B cell (primary cell): Measurements from ENCODE around the gene SLC22A17. TPM values are rescaled to one million over a fixed set of nuclear protein-coding genes. Genes with fewer than 3 reads are reported as not detected.

ENCODE experiments used
- ATAC-seq: fragments of 200-7000 bp; cut with Tn5 transposase; one replicate; pipeline ENCODE4 v1.10.0; 2021; ENCODE audit warnings: low read depth, mild to moderate bottlenecking, moderate number of reproducible peaks, moderate library complexity
- CTCF ChIA-PET: fragments of 350-600 bp; sonication (Branson Sonifier 250); formaldehyde crosslinking; loops from one replicate; lab custom pipeline; 2021; ENCODE audit warnings: antibody characterized with exemption, inconsistent platforms; lab: Charles Lee
- POLR2A ChIA-PET: fragments of 350-600 bp; sonication (Branson Sonifier 250); formaldehyde crosslinking; loops from one replicate; lab custom pipeline; 2021; ENCODE audit warnings: antibody characterized with exemption; lab: Charles Lee
- DNase-seq: peaks from one replicate; pipeline ENCODE4 v3.0.0; 2013
- H2AFZ ChIP-seq: 2 replicates; pipeline ENCODE4 v1.6.1; 2012; ENCODE audit warnings: mild to moderate bottlenecking, low read depth, low read length; ENCODE audit not compliant: insufficient read depth, poor library complexity, severe bottlenecking
- H3K27ac ChIP-seq, 2 donors: 1 replicate in 1 of 2; 2 replicates in 1 of 2; pipeline ENCODE4 v1.5.1; 2012 to 2013; ENCODE audit warnings: low read length in 2 of 2, mild to moderate bottlenecking in 2 of 2, moderate library complexity in 1 of 2
- H3K27me3 ChIP-seq, 4 experiments: fragments of 200-600 bp in 1 of 4; sonication (generic) in 1 of 4; replicated peaks in 1 of 4; 1 replicate in 2 of 4; 2 replicates in 2 of 4; pipeline versions ENCODE4 v1.6.1 to v1.7.0; 2013 to 2016; ENCODE audit warnings: low read length in 3 of 4, mild to moderate bottlenecking in 2 of 4, mixed read lengths in 1 of 4, moderate library complexity in 1 of 4; ENCODE audit not compliant: insufficient read depth in 4 of 4, control insufficient read depth in 3 of 4; ENCODE audit errors: control extremely low read depth in 1 of 4
- H3K36me3 ChIP-seq, 2 experiments: replicated peaks in 1 of 2; 1 replicate in 1 of 2; 2 replicates in 1 of 2; pipeline versions ENCODE4 v1.6.1 to v1.7.1; 2013; ENCODE audit warnings: low read length in 1 of 2; ENCODE audit not compliant: insufficient read depth in 2 of 2, control insufficient read depth in 1 of 2; ENCODE audit errors: control extremely low read depth in 1 of 2, extremely low read depth in 1 of 2
- H3K4me1 ChIP-seq, 2 donors: fragments of 200-600 bp in 1 of 2; sonication (generic) in 1 of 2; 1 replicate in 1 of 2; 2 replicates in 1 of 2; pipeline versions ENCODE4 v1.5.1 to v1.6.1; 2013 to 2017; ENCODE audit warnings: low read length in 2 of 2; ENCODE audit not compliant: control insufficient read depth in 2 of 2, insufficient read depth in 2 of 2
- H3K4me2 ChIP-seq: replicated peaks from 2 replicates; pipeline ENCODE3; 2012; ENCODE audit warnings: mild to moderate bottlenecking, low read depth, low read length; ENCODE audit not compliant: poor library complexity, severe bottlenecking
- H3K4me3 ChIP-seq, 5 experiments: fragments of 200-600 bp in 1 of 5; sonication (generic) in 1 of 5; 1 replicate in 3 of 5; 2 replicates in 2 of 5; pipeline versions ENCODE4 v1.5.1 to v1.7.0; 2011 to 2016; ENCODE audit warnings: low read length in 4 of 5, mild to moderate bottlenecking in 4 of 5, low read depth in 2 of 5, control low read depth in 1 of 5, moderate library complexity in 1 of 5; ENCODE audit not compliant: insufficient read depth in 1 of 5; ENCODE audit errors: control extremely low read depth in 1 of 5, extremely low read depth in 1 of 5
- H3K79me2 ChIP-seq: fragments of 200-600 bp; sonication (generic); one replicate; pipeline ENCODE4 v1.6.0; 2016; ENCODE audit warnings: low read length; ENCODE audit not compliant: control insufficient read depth, insufficient read depth
- H3K9ac ChIP-seq: fragments of 200-600 bp; sonication (generic); 2 replicates; pipeline ENCODE4 v1.6.1; 2017; ENCODE audit warnings: mild to moderate bottlenecking, low read length, moderate library complexity
- H3K9me3 ChIP-seq, 3 donors: one replicate each; pipeline versions ENCODE4 v1.6.1 to v1.7.1; 2013; ENCODE audit warnings: low read length in 2 of 3; ENCODE audit not compliant: control insufficient read depth in 2 of 3, insufficient read depth in 1 of 3; ENCODE audit errors: control extremely low read depth in 1 of 3
- H4K20me1 ChIP-seq: 2 replicates; pipeline ENCODE4 v1.6.0; 2012; ENCODE audit warnings: mild to moderate bottlenecking, low read length; ENCODE audit not compliant: insufficient read depth, control insufficient read depth, poor library complexity, severe bottlenecking
- H3K27ac Mint-ChIP-seq: one replicate; pipeline ENCODE4 v1.8.0; 2021; ENCODE audit warnings: mixed read lengths
- H3K27me3 Mint-ChIP-seq: one replicate; pipeline ENCODE4 v1.8.0; 2021; ENCODE audit warnings: mixed read lengths
- H3K4me1 Mint-ChIP-seq: one replicate; pipeline ENCODE4 v1.8.0; 2021; ENCODE audit warnings: mixed read lengths
- H3K4me3 Mint-ChIP-seq: one replicate; pipeline ENCODE4 v1.8.0; 2021; ENCODE audit warnings: mixed read lengths
- H3K9me3 Mint-ChIP-seq: one replicate; pipeline ENCODE4 v1.8.0; 2022; ENCODE audit warnings: mixed read lengths; ENCODE audit not compliant: insufficient read depth
- CTCF ChIP-seq: fragments of 200-600 bp; IDR thresholded peaks from one replicate; pipeline ENCODE4 v1.8.0; 2022; ENCODE audit warnings: antibody characterized with exemption, mild to moderate bottlenecking
- EZH2 ChIP-seq: IDR thresholded peaks from 2 replicates; pipeline ENCODE4 v1.6.1; 2012; ENCODE audit warnings: borderline replicate concordance, low read depth, mild to moderate bottlenecking, moderate library complexity, low read length; ENCODE audit not compliant: insufficient read depth, poor library complexity, severe bottlenecking
- WGBS: methylation state at CpG from one replicate; pipeline ENCODE4 v1.1.5; 2013; ENCODE audit warnings: missing lambda C conversion rate; ENCODE audit not compliant: insufficient coverage; 5-methylcytosine and 5-hydroxymethylcytosine counted together
- intact Hi-C: fragments of 100-400 bp; cut with micrococcal nuclease; formaldehyde crosslinking; loops from one replicate; pipeline ENCODE4 v1.10.0; 2022
- polyA plus RNA-seq: library from polyadenylated mRNA; depleted of rRNA; stranded (reverse); fragments of >200 nt; gene quantifications from 2 replicates; pipeline ENCODE4 v1.2.3, GENCODE V29; 2012
- total RNA-seq, 2 donors: library from RNA; stranded (reverse); fragments of 120-200 nt in 1 of 2; gene quantifications; 1 replicate in 1 of 2; 2 replicates in 1 of 2; pipeline versions ENCODE4 v1.2.3 to v1.2.4, GENCODE V29; 2013 to 2022

Gene SLC22A17
- total and polyA plus RNA-seq, 2 donors (not counting 1 experiment from before 2014, with no cell fraction given), result 0.89 to 0.92 TPM

DNA sequence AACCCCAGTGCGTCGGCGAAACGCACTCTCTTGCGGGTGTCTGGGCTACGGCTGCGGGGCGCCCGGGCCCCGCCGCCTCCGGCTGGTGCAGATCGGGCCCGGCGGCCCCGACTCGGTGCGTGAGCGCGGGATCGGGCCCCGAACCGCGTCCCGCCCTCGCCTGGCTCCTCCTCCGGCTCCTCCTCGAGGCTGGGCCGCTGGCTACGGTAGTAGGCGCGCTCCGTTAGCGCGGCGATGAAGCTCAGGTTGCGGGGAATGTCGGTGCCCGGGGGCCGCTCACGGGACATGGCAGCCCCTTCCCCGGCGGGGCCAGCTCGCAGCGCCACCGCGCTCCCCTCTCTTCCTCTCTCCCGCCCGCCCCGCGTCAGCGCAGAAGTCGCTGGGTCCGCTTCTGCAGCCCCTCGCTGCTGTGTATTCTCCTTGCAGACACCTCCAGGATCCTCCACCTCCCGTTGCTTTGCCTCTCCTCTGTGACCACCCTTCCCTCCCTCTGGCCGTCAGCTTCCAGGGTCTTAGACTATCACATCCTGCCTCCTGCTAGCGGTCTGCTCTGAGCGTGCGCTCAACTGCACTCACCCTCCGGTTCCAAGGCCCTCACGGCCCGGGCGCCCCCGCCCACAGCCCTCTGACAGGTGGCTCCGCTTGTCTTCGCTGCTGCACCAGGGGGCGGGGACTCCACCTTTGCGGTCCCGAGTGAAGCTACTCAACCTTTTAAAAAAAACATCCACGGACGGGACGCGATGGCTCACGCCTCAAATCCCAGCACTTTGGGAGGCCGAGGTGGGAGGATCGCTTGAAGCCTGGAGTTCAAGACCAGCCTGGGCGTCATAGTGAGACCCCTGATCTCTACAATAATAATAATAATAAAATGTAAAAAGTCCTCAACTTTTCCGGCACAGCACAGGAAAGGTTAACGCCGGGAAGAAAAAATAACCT, 50.1 kb downstream of the SLC22A17 start, which contains the start of gene PPP1R3E:
Gene PPP1R3E, minus strand, starts transcription at position 570 of the 936 bp plus-strand sequence. Its CDS starts 283 bp downstream, at position 287.
- ChIA-PET CTCF (interaction anchor here (0.6 to 8.6 kb wide), 9 partner anchors 16 to 726 kb away, joined by 3 to 56 read pairs (median 5); partner anchors contain the start of genes ACIN1, C14orf119, CDH24 and HOMEZ), POLR2A (interaction anchor here (0.5 to 5.0 kb wide), 8 partner anchors 14 to 384 kb away, joined by 3 to 84 read pairs (median 5); partner anchors contain the start of genes ACIN1, C14orf119, HOMEZ and PABPN1)
- WGBS, result 2% methylated on average over 72 of the region's 81 CpGs
- Mint-ChIP-seq H3K4me3 (peak within 1 kb of the TSS; percentile 98), H3K27ac (peak within 1 kb of the TSS; percentile 98), H3K4me1 (peaks cover 45% of the 10 kb centered on the region), H3K9me3 (no peaks in the 10 kb centered on the region), H3K27me3 (no peaks in the 10 kb centered on the region)
- intact Hi-C loops, result loop anchor here (5.0 to 10.0 kb wide), 7 partner anchors 255 to 1920 kb away; partner anchors contain the start of genes PRMT5, PSME2, RNF31 and SUPT16H
- Histone ChIP-seq H3K9ac (peak within 1 kb of the TSS; percentile 90), H3K4me1 (peaks cover 25 to 37% of the 10 kb centered on the region in 2 donors), H3K27ac (peak within 1 kb of the TSS; percentile 95 to 96), H3K27me3 (no peaks in the 10 kb centered on the region), H4K20me1 (no peaks in the 10 kb centered on the region), H3K4me2 (peak within 1 kb of the TSS; percentile 98), H3K36me3 (peaks cover 0 to 5% of the 10 kb centered on the region in 2 experiments), H3K79me2 (peaks cover 6% of the 10 kb centered on the region), H3K9me3 (peaks cover 0 to 3% (median 0%) of the 10 kb centered on the region in 3 donors), H3K4me3 (peak within 1 kb of the TSS; percentile 54 to 86 (median 81)), H2AFZ (peak within 1 kb of the TSS; percentile 92)
- DNase-seq, result peak; percentile 91
- TF ChIP-seq EZH2 (no peak), CTCF (no peak)
- peak; percentile 25 for ATAC-seq
